Prostate gland (tissue), 2 donors: ENCODE data around the gene NUP85. TPM values are rescaled to one million over a fixed set of nuclear protein-coding genes. Genes with fewer than 3 reads are reported as not detected.

Experiments used
- DNase-seq: peaks from one replicate; pipeline ENCODE4 v3.0.0-alpha.2; 2019; ENCODE audit warnings: low spot score
- H3K27ac ChIP-seq, 2 donors: fragments of 200-600 bp; sonication (generic); 2 replicates each; pipeline ENCODE4 v1.5.1; 2017 to 2019
- H3K27me3 ChIP-seq: fragments of 200-600 bp; sonication (generic); replicated peaks from 2 replicates; pipeline ENCODE4 v1.5.1; 2019; ENCODE audit not compliant: insufficient read depth
- H3K36me3 ChIP-seq, 2 donors: fragments of 200-600 bp; sonication (generic); 1 replicate in 1 of 2; 2 replicates in 1 of 2; pipeline versions ENCODE4 v1.5.1 to v1.8.1; 2017 to 2019
- H3K4me1 ChIP-seq: fragments of 200-600 bp; sonication (generic); replicated peaks from 2 replicates; pipeline ENCODE4 v1.5.1; 2019
- H3K4me3 ChIP-seq, 2 donors: fragments of 200-600 bp; sonication (generic); 2 replicates each; pipeline ENCODE4 v1.5.1; 2017 to 2019
- H3K9me3 ChIP-seq: fragments of 200-600 bp; sonication (generic); 2 replicates; pipeline ENCODE4 v1.5.1; 2017
- POLR2A ChIP-seq: fragments of 450-650 bp; IDR thresholded peaks from one replicate; pipeline ENCODE4 v1.6.1; 2016; ENCODE audit warnings: antibody characterized with exemption, mild to moderate bottlenecking
- POLR2AphosphoS5 ChIP-seq: sonication (generic); formaldehyde crosslinking; IDR thresholded peaks from one replicate; pipeline ENCODE4 v1.6.1; 2017; ENCODE audit warnings: antibody characterized with exemption
- WGBS: methylation state at CpG from one replicate; pipeline ENCODE4 v1.1.5; 2018; 5-methylcytosine and 5-hydroxymethylcytosine counted together
- intact Hi-C: fragments of 100-400 bp; cut with DNase I; formaldehyde crosslinking; loops from one replicate; pipeline ENCODE4 v1.14.2; 2022
- total RNA-seq, 2 donors: library from RNA; depleted of rRNA; stranded (reverse); fragments of >200 nt; gene quantifications; one replicate each; pipeline ENCODE4 v1.1.0, GENCODE V29; 2016
- TF ChIP-seq, protein P1 (sequence below), 4 experiments: fragments of 200-600 bp in 2 of 4; fragments of 450-650 bp in 2 of 4; sonication (generic) in 2 of 4; IDR thresholded peaks; 1 replicate in 3 of 4; 2 replicates in 1 of 4; pipeline ENCODE4 v1.5.1; 2016 to 2019; ENCODE audit warnings: antibody characterized with exemption in 4 of 4, mild to moderate bottlenecking in 2 of 4, moderate library complexity in 2 of 4

The NUP85 gene
- total RNA-seq, 2 donors from 2014 or later = 41.0 to 46.7 TPM

DNA sequence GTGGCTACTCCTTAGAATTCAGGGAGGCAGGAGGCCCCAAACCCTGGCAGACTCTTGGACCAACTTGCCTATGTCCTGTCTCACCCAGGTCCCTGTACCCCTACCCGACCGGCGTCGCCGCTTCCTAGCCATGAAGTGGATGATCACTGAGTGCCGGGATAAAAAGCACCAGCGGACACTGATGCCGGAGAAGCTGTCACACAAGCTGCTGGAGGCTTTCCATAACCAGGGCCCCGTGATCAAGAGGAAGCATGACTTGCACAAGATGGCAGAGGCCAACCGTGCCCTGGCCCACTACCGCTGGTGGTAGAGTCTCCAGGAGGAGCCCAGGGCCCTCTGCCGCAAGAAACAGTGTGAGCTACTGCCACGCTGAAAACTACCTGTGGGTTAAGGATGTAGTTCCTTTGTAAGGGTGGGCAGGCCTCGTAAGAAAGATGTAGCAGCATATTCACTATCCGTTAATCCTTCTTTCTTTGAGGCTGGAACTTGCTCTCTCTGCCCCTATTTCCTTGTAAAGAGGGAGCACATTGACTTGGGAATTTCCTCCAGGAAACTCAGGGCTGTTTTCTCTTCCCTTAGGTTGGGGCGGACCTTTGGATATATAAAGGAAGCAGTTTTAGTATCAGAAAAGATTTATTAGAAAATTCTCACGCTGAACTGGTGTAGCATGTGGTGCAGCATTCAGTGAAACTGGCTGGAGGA, 60.3 kb downstream of the NUP85 start:
- no peak overlapping the region for H3K4me3 ChIP-seq
- DNase-seq = no peak
- H3K9me3 ChIP-seq = no peaks in the 10 kb centered on the region
- 86% methylated on average over 17 of the region's 17 CpGs for WGBS
- intact Hi-C loops = no loop called here
- no peak for TF ChIP-seq POLR2A
- H3K36me3 ChIP-seq = peaks cover 0 to 17% of the 10 kb centered on the region in 2 donors
- H3K4me1 ChIP-seq = peaks cover 11% of the 10 kb centered on the region
- no peak overlapping the region for H3K27ac ChIP-seq
- H3K27me3 ChIP-seq = no peaks in the 10 kb centered on the region

DNA sequence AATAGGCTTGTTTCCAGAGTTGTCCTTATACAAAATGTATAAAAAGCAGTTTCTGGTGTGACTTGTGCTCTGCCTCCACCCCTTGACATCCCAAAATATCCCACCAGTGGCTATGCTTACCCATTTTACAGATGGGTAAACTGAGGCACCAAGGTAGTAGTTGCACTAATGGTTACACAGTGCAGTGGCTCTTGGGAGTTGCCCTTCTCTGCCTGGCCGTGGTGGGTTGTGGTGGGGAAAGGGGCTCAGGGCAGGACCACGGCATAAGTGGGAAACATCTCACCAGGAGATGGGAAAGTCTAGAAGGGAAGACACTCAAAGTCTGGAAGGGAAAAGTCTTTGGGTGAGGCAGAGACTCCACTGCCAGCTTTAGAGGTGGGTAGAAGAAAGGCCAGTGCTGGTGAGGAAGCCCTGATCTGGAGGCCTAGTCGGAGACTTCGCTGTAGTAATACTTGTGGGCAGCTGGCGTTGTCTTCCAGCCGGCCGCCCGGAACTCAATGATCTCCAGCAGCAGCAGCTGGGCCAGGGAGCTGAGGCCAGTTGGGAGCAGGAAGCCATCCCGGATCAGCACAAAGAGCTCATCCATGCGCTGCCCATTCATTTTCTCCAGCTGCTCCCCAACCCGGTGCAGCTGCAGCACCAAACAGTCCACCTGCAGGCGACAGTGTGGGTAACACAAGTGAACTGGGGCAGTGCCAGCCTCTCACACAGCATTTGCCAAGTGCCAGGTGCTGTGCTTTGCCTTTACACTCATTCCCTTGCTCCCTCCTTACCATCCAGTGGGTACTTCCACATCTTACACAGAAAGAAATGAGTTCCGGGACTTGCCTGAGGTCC, 61.1 kb downstream of the NUP85 start:
- TF ChIP-seq POLR2AphosphoS5 (no peak), POLR2A (no peak)
- TF ChIP-seq, protein P1, sequence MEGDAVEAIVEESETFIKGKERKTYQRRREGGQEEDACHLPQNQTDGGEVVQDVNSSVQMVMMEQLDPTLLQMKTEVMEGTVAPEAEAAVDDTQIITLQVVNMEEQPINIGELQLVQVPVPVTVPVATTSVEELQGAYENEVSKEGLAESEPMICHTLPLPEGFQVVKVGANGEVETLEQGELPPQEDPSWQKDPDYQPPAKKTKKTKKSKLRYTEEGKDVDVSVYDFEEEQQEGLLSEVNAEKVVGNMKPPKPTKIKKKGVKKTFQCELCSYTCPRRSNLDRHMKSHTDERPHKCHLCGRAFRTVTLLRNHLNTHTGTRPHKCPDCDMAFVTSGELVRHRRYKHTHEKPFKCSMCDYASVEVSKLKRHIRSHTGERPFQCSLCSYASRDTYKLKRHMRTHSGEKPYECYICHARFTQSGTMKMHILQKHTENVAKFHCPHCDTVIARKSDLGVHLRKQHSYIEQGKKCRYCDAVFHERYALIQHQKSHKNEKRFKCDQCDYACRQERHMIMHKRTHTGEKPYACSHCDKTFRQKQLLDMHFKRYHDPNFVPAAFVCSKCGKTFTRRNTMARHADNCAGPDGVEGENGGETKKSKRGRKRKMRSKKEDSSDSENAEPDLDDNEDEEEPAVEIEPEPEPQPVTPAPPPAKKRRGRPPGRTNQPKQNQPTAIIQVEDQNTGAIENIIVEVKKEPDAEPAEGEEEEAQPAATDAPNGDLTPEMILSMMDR (IDR thresholded peaks at IDR 0.05) = no peak
- Histone ChIP-seq H3K4me1 (peaks cover 11% of the 10 kb centered on the region), H3K9me3 (no peaks in the 10 kb centered on the region), H3K27me3 (no peaks in the 10 kb centered on the region), H3K36me3 (peaks cover 0 to 17% of the 10 kb centered on the region in 2 donors), H3K27ac (no peak overlapping the region), H3K4me3 (no peak overlapping the region)
- intact Hi-C loops = no loop called here
- WGBS = 72% methylated on average over 13 of the region's 13 CpGs
- no peak for DNase-seq

DNA sequence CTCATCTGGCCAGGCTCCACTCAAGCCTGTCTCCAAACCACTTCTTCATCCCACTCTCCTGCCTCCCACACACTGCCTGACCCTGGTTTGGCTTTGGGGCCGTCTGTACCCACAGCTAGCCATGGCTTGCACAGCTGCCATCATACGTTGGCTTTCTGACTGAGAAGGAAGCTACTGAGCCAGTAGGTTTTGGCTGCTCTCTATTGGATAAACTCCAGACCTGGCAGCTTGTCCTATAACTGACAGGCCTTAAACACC, 61.6 kb downstream of the NUP85 start:
- peaks cover 11% of the 10 kb centered on the region for H3K4me1 ChIP-seq
- H3K9me3 ChIP-seq = no peaks in the 10 kb centered on the region
- TF ChIP-seq, protein P1 (IDR thresholded peaks at IDR 0.05) = no peak
- TF ChIP-seq POLR2A (no peak), POLR2AphosphoS5 (no peak)
- no peak overlapping the region for H3K27ac ChIP-seq
- H3K36me3 ChIP-seq = peaks cover 0 to 17% of the 10 kb centered on the region in 2 donors
- intact Hi-C loops = no loop called here
- WGBS = 26% methylated on average over 2 of the region's 2 CpGs
- H3K4me3 ChIP-seq = no peak overlapping the region
- DNase-seq = no peak
- H3K27me3 ChIP-seq = no peaks in the 10 kb centered on the region

DNA sequence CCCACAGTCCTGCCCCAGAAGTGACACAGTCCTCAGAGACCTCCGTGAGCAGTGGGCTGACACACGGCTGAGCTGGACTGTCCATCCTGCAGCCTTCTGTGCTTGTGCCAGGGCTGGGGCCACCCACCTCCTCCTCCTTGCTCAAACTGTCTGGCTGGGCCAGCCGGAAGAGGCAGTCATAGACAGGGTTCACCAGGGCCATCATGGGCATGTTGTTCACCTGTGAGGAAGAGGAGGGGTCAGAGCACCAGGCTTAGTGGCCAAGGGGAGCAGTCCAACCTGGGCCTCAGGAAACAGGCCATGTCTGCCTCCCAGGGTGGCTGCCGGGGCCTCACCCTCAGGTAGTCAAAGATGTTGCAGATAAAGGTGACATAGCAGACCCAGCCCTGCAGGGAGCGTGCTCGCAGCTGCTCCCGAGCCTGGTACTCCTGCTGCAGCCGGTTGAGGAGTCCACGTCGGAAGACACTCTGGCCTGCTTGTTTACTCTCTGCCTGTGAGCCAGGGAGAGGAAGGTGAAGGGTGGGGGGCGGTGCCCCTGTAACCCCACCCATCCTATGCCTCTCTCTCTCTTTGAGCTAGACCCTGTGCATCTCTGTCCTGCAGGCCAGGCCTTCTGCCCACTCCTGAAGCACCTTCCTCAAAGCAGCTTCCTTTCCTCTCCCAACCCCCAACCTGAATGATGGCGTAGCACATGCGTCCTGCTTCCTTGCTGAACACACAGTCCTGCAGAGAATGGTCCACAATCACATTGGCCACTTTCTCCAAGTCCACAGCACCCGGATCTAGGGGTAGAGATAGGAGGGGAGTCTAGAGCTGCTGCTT, 62.1 kb downstream of the NUP85 start:
- H3K9me3 ChIP-seq = no peaks in the 10 kb centered on the region
- H3K4me3 ChIP-seq = no peak overlapping the region
- WGBS = 33% methylated on average over 14 of the region's 14 CpGs
- H3K4me1 ChIP-seq = peaks cover 7% of the 10 kb centered on the region
- H3K27me3 ChIP-seq = no peaks in the 10 kb centered on the region
- intact Hi-C loops = no loop called here
- no peak overlapping the region for H3K27ac ChIP-seq
- peaks cover 0 to 17% of the 10 kb centered on the region in 2 donors for H3K36me3 ChIP-seq
- DNase-seq = no peak
- TF ChIP-seq, protein P1 (IDR thresholded peaks at IDR 0.05) = no peak
- no peak for TF ChIP-seq POLR2A
- TF ChIP-seq POLR2AphosphoS5 = no peak

DNA sequence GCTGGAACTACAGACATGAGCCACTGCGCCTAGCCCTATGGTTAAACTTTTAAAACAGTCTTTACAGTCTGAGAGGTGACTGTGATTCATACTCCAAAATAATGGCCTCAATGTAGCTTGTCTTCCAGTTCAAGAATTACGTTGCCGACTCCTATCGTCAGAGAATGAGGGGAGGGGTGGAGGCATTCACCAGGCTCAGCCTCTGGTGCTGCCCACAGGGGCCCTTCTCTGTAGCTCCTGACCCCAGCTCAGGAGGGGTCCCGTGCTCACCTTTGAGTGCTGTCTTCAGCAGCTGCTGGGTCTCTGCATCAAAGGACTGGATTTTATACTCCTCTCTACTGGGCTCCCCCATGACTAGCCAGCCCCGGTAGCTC, 64.4 kb downstream of the NUP85 start:
- peak overlapping the region; percentile 84 to 88 for H3K27ac ChIP-seq
- peak overlapping the region; percentile 82 to 84 for H3K4me3 ChIP-seq
- H3K4me1 ChIP-seq = peaks cover 5% of the 10 kb centered on the region
- no peaks in the 10 kb centered on the region for H3K9me3 ChIP-seq
- TF ChIP-seq, protein P1 (IDR thresholded peaks at IDR 0.05) = no peak
- no peak for TF ChIP-seq POLR2A
- no peak for TF ChIP-seq POLR2AphosphoS5
- no peaks in the 10 kb centered on the region for H3K27me3 ChIP-seq
- WGBS = 17% methylated on average over 6 of the region's 6 CpGs
- peaks cover 0 to 17% of the 10 kb centered on the region in 2 donors for H3K36me3 ChIP-seq
- no peak for DNase-seq
- intact Hi-C loops = loop anchor here (5.0 kb wide), 1 partner anchor 142 kb away; no protein-coding TSS in a partner anchor
